HG02588 (cell line): ENCODE results near the gene OSCP1.

Experiments used
- ATAC-seq: cut with Tn5 transposase; IDR thresholded peaks from one replicate; pipeline ENCODE4 v1.9.1; 2021; ENCODE audit warnings: mild to moderate bottlenecking, moderate library complexity; ENCODE audit not compliant: unreplicated experiment

OSCP1 gene

DNA sequence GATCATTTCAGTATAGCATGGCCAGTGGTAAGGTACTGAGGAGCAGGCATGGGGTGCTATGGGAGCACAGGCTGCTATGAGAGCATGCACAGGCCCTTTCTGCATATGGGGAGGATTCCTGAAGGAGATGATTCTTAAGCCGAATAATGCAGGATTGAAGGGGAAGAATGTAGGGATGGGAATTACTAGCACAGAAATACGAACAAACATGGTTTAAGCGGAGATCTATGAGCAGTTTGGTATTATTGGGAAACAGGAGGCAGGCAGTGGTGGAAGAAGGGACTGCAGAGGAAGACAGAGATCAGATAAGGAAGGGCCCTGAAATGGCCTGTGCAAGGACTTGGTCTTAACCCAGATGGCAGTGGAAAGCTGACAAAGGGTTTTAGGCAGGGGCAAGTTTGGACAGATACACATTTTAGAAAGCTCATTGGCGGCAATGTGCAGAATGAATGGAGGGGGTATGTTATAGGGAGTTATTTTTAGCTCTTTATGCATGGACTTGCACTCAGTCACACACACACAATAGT lies 1.7 kb downstream of the OSCP1 start:
- ATAC-seq: no peak

GRCh38 chr1:36447450-36447849 lies 2.8 kb downstream of the OSCP1 start:
- no peak for ATAC-seq

GRCh38 chr1:36446746-36447145 lies 3.5 kb downstream of the OSCP1 start:
- ATAC-seq: no peak

DNA sequence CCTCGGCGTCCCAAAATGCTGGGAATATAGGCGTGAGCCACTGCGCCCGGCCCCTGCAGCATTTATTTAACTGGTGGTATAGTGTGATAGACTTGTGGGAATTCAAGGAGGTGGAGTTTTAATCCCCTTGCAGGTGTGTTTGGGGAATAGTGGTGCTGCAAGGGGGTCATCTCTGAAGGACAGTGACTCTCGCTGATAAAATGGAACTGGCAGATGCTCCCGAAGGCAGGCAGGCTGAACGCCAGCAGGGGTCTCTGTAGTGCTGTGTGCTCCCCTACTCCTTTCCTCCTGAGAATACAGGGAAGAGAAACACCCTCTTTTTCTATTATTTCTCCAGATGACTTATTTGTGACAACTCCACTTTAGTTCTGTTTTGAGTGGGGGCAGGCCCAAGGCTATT lies 4.0 kb downstream of the OSCP1 start:
- no peak for ATAC-seq

DNA sequence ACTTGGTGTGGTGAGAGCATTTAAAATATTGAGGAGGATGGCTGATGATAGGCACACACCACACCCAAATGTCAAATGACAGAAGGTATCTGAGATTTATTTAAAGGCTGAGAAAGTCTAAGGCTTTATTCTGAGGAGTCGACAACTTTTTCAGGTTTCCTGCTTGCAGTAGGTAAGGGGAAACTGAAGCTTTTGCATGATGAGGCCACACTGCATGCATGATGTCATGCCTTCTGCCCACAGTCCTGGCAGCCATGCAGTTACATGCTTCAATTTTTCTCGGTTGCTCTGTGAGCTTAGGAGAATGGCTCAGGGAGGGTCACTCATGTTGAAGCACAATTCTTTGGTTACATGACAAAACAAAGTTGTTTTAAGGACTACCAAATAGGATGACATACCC lies 7.0 kb downstream of the OSCP1 start:
- no peak for ATAC-seq

DNA sequence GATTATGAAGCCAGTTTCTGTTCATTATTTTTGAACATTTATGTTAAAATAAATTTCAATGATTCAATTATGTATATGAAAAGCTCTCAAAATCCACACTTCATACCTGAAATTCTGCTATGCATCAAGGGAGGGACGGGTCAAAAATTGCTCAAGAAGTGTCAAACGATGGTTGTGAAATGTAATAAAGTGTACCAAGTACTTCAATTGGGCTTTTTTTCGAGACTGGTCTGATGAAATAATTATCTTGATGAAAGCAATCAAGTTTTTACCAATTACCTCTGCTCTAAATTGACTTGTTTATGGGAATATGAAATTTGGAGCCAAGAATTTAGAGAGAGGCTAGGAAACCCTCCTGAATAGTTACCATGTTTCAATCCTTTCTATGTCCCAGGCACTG lies 7.9 kb downstream of the OSCP1 start:
- ATAC-seq: no peak

DNA sequence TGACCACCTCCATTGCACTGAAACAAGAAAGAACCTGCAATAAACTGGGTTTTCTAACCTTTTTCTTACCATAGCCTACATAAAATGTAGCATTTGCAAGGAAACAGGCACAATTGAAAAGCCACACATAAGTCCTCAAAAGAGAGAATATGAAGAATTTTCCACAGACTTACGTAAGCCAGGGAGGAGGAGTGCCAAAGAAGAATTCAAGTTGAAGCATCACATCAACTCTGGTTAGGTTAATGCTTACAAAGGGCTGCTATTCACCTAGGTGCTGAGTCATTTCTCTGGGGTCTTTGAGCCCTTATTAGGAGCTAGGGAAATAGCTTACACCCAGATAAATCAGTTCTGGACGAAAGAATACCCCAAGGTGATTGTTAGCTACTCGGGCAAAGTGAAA lies 9.6 kb downstream of the OSCP1 start:
- no peak for ATAC-seq

GRCh38 chr1:36440044-36440443 lies 10.2 kb downstream of the OSCP1 start:
- no peak for ATAC-seq

DNA sequence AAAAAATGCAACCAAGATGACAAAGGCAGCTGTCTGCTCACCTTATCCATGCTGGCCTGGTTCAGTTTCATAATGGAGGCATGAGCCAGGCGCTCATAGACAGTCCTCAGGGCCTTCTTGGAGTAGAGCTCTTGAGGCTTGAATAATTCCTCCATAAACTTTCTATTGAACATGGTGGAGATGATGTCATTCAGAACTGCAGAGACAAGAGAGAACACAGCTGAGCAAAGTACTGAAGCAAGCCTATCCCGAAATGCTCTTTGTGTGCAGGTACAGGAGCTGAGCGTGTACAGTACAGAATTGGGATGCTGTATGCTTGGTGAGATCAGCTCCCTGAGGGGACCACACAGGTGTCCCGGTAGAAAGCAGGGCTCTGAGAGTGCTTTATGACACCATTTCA lies 11.5 kb downstream of the OSCP1 start:
- ATAC-seq: no peak

GRCh38 chr1:36436821-36437220 lies 13.4 kb downstream of the OSCP1 start:
- ATAC-seq: no peak

GRCh38 chr1:36433102-36433501 lies 17.1 kb downstream of the OSCP1 start:
- ATAC-seq: no peak

GRCh38 chr1:36432616-36433015 lies 17.6 kb downstream of the OSCP1 start:
- no peak for ATAC-seq

DNA sequence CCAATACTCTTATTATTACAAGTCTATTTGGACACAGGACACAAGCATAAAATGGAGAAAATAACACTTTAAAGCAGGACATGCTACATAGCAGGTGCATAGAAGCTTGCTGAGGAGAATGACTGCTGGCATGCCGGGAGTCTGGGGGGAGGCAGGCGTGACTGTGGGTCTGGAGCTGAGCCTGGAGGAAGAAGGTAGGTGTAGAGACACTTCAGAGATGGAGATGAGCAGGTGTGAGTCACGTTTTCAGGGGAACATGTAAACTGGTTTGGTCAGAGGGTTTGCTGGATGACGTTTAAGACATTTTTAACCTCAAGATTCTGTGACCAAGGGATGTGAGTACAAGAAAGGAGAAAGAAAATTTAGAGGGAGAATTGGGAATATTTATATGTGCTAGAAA lies 24.5 kb downstream of the OSCP1 start:
- ATAC-seq: no peak

DNA sequence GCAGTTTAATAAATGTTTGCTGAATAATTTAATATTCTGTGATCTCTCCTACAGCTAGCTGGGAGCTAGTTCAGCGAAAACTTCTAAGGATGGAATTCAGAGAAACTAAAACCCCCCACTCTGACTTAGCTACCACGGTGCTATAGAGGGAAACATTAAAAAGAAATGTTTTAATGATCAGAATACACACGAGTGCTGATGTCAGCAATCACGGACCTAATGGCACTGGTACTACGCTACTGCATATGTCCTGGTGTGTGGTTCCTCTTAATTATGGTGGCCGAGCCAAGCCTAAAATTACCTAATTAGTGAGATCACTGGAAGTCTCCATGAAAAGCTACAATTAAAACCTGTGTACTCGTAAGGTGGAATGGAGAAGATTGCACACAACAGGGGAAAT lies 28.6 kb downstream of the OSCP1 start:
- ATAC-seq: no peak

DNA sequence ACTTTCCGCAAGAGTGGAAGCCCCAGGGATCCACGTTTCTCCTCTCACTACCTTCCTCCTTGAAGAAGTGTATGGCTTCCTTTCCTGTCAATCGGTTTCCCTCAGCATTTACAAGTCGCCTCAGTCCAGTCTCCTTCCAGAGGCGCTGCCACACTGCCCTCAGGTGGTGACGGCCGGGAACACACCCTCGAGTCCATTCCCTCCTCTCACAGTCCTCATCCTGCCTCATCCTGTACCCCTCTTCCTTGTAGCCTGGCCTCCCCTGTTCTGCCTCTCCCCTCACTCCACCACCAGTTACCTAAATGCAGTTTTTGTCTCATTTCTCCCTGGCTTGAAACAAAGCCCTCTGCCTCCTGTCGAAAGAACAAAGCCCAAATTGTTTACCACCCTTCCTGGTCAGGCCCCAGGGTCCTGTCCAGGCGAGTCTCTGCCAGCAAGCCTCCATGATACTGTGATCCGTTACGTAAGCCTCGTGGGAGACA lies 29.4 kb downstream of the OSCP1 start:
- ATAC-seq: no peak

DNA sequence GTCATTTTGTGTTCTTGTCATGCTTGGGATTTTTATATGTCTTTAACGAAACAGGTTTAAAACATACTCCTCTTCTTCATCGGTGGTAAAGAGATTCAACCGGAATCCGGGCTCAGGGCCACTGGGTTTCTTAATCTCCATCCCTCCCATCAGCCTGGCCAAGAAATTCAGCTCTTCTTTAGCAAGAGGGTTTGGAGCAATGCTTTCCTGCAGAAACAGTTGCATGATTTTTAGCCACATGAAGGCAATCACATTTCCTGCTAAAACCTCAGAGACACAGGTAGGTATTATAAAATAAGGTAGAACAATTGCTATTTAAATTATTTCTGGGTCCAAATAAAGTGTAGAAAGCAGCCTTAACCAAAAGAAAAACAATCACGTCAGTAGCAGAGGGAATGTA lies 29.8 kb downstream of the OSCP1 start:
- ATAC-seq: no peak

- no peak for ATAC-seq
Observed at GRCh38 chr1:36419569-36419968, 30.7 kb downstream of the OSCP1 start.

DNA sequence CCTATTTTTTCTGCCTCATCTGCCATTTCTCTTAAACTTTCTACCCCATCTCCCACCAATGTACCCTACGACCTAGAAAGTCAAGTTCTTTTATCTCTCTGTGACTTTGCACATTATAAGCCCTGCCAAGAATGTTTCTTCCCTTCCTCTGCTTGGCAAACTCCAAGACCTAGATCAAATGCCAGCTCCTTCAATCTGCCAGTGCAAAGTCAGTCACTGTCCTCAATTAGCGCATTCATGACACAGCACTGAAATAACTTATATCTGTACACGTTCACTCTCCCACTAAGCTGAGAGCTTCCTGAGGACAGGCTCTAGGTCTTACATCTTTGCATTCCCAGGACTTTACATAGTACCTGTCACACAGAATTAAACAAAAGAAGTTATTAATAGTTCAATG lies 31.1 kb downstream of the OSCP1 start:
- no peak for ATAC-seq

DNA sequence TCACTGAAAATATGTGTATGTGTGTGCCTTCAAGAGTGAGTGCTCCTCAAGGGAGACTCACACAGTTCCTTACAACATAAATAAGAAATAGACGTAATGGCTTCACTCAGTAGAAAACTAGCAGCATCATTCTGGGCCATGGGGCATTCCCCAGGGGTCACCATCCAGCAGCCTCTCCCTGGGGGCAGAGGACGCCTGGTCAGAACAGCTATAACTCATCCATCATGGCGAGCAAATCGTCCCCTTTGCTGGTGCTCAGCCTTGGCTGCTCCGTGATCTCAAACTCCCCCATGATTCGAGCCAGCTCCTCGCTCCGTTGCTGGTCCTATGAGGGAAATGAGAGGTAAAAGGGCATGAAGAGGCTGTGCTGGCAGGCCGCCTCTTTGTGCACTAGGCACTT lies 32.3 kb downstream of the OSCP1 start:
- ATAC-seq: no peak

DNA sequence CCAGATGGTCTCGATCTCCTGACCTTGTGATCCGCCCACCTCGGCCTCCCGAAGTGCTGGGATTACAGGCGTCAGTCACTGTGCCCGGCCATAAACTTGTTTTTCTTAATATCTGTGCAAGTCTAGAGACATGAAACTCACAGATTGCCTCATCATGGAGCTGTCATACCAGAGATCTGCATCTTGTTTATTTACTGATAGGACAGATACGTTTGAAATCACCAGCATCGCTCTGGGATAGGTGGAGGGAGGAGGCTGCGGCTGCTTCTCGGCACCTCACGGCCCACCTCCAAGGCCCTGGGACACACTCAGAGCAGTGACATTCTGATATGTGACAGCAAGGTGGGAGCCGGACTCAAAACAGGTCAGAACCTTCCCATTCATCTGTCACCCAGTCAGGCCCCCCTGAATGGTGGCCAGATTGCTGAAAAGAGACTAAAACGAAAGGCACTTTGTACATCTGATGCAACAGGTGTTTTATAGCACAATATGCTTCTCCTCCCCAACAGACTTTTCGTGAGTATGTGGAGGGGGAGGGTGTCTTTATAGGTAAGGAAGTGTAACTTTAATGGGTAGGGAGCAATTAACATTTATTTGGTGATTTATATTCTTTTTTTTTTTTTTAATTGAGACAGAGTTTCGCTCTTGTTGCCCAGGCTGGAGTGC lies 34.5 kb downstream of the OSCP1 start:
- ATAC-seq: no peak

- ATAC-seq: no peak
Observed at GRCh38 chr1:36414384-36414783, 35.9 kb downstream of the OSCP1 start.

DNA sequence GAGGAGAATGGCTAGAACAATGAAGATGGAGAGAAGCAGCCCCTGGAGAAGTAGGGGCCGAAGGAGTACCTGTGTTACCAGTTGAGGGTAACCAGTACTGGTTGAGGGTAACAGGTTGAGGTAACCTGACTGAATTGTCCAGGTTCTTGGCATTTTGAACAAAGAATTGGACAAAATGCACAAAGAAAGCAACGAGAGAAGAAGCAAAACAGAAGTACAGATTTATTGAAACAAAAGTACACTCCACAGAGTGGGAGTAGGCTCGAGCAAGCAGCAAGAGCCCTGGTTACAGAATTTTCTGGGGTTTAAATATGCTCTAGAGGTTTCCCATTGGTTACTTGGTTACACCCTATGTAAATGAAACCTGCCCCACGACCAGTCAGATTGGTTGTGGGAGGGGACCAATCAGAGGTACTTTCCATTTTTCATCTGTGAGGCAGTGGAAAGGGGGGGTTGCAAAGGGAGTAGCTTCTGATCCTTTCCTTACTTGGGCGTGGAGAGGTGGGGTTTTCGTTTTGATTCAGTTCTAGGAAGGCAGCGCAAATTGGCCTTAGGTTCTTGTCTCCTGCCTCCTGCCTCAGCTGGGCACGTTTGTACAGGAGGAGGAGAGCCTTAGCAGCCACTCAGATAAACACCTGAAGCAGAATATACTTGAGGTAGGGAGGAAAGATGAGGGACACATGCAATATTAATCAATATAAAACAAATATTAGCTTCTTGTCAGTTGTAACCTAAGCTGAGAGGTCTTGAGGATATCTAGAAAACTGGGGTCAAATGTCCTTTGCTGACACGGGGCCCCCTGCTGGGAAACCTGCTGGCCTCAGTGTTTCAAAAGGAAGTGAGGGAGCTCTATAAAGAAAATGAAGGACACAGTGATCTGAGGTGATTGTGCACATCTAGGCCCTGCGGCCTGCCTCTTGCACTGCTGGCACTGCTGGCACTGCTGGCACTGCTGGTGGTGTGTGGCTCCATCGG lies 38.3 kb downstream of the OSCP1 start:
- no peak for ATAC-seq
